NCI-H2107 (cell line): ENCODE measurements around the gene PICALM.
"Not testable (repeated sequence)": the region's sequence is repeated elsewhere in the genome, so short reads cannot be mapped to it uniquely, and the experiment has no call there.

Experiments
- DNase-seq: peaks from one replicate; lab custom pipeline; 2025; lab: John Stamatoyannopoulos, UW

Gene PICALM

DNA sequence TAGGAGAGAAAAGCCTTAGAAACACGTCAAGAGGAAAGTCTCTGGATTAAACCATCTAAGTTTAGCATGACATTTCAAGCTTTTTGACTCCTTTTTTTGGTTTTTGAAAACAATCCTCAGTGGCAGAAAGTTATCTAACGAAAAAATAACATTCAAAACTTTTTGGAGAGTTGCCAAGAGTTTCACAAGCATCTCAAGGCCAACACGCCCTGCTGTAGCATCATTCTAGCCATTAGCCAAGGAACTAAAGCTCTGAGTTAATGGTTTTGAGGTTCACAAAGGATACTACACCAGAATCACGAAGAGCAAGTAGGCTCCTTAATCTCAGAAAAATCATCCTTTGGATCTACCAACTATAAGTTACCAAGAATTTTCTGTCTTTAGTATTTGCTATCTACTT is 94.8 kb downstream of the PICALM start:
- DNase-seq, result no peak

DNA sequence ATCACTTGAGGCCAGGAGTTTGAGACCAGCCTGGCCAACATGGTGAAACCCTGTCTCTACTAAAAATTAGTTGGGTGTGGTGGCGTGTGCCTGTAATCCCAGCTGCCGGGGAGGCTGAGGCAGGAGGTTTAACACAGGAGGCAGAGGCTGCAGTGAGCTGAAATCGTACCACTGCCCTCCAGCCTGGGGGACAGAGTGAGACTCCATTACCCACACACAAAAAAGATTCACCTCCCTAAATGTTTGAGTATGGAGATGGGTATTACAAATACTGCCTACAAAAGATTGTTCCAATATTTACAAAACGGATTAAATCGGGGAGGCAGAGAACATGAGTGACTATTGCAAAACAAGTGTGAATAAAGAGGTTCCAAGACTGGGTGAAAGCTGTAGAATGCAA is 98.3 kb downstream of the PICALM start:
- no peak for DNase-seq

DNA sequence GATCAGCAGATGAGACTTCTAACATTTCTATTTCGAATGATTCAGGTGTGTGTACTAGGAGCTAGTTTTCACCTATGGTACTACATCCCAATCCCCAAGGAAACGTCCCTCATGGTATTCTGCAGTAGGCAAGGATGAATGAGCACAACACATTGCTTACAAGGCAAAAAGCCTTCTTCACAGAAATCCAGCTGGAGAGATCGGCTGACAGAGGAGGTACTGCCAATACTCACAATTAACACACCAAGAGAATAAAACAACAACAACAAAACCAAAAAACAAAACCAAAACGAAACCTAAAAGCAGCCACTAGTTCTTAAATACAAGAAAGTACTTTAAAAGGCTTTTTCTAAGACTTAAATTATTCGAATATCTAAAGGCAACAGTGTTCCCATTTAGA is 101.4 kb downstream of the PICALM start:
- no peak for DNase-seq

DNA sequence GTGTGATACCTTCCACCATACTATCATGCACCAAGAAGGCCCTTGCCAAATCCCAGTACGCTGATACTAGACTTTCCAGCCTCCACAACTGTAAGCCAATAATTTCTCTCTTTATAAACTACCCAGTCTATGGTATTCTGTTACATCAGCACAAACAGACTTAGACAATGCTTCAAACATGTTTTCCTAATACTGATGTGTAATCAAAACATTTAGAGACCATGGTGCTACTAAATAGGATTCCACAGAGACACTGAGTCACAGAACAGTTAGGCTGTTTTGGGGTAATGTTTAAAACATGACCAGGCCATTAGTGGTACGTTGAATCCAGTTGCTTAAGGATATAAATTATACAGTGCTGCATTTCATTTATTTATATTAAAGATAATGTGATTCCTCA is 103.7 kb downstream of the PICALM start:
- DNase-seq, result no peak

DNA sequence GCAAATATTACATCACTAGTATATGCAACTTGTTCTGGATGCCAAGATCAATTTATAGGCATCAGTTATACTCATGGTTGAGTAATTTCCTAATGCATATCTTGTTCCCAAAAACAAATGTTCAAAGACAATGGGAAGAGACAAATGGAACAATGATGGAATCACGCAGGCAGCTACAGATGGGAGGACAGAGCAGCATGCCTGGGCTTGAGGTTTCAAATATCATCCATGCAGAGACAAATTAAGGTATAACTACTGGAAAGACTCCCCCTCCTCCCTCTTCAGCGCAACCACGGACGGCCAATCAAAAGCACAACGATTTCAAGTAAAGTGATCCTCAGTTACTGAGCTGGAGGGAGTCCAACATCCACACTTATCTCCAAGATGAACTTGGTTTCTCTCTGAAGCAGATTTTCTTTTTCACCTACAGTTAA is 106.9 kb downstream of the PICALM start:
- peak; percentile 27 for DNase-seq

DNA sequence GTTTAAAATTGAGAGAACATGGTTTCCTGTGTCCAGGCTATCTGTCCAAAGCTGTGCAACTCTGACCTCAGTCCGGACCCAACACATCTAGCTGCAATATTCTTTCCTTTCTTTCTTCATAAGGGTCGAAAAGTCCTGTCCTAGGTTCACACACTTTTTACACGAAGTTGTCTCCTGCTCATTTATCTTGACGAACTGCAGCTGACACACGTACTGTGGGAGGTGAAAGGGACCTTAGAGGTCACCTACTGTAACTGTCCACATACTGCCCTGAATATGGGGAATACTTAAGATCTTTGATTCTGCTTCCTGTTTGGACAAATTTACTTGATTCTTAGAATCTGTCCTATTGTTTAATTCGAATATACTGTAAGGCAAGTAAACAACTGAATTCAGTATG is 107.8 kb downstream of the PICALM start:
- no peak for DNase-seq

DNA sequence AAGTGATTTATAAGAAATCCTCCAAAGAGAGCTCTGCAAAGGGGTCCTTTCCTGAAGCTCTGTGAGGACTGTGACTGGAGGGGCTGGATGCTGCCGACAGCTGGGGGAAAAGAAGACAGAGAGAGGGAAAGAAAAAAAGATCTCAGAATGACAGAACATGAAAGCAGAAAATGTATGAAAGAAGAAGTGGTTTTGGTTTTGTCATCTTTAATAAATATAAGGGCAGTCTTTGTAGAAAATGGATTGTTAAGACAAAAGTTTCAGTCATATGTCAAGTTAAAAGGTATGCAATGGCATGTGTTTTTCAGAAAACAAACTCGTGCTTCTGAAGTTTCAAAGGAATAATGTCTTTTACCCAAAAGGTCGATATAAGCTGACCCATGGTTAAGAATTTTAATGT is 108.2 kb downstream of the PICALM start:
- no peak for DNase-seq

DNA sequence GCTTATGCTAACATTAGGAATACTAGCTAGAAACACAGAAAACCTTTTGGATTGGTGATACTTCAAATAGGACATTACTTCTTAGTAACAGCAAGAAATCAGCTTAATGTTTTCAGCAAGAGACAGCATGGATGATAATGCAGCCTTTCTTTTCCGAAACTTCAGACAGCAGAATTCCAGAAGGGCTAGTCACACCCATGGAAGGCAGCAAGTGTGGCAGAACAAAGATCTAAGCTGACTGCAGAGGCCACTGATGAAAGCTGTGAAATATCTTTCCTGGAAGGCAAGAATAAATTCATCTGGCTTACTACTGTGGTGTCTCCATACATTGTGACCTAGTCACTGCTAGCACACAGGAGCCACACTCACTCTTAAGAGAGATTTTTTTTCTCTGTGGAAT is 113.4 kb downstream of the PICALM start:
- DNase-seq, result no peak

DNA sequence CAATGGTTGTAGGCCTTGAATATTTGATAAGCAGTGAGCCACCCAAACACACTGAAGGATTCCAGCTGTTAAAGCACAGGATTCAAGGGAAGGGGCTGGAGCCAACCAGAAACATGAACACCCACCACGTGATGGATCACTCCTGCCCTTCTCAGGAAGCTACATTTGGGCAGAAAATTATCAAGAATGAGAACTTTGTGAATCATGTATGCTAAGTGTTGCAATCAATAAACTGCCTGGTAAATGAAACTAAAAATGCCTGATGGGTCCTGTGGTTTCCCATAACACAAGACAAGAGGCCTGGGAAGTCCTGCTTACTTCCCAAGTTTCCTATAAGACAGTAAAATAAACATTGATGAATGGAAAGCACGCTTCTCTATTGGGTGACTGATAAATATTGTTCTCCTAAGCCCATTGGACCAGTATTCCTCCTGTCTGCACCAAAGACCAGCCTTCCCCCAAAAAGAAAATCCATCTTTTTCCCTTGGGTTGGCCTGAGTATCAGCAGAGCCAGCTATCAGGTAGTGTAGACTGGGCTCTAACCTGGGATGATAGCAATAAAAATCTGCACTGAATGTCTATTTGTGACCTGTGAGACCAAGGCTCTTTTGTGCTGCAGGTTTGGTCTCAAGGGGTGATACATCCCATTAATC is 115.3 kb downstream of the PICALM start:
- DNase-seq, result no peak

DNA sequence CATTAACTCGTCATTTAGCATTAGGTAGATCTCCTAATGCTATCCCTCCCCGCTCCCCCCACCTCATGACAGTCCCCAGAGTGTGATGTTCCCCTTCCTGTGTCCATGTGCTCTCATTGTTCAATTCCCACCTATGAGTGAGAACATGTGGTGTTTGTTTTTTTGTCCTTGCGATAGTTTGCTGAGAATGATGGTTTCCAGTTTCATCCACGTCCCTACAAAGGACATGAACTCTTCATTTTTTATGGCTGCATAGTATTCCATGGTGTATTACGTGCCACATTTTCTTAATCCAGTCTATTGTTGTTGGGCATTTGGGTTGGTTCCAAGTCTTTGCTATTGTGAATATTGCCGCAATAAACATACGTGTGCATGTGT is 116.8 kb downstream of the PICALM start:
- DNase-seq, result not testable (repeated sequence)

DNA sequence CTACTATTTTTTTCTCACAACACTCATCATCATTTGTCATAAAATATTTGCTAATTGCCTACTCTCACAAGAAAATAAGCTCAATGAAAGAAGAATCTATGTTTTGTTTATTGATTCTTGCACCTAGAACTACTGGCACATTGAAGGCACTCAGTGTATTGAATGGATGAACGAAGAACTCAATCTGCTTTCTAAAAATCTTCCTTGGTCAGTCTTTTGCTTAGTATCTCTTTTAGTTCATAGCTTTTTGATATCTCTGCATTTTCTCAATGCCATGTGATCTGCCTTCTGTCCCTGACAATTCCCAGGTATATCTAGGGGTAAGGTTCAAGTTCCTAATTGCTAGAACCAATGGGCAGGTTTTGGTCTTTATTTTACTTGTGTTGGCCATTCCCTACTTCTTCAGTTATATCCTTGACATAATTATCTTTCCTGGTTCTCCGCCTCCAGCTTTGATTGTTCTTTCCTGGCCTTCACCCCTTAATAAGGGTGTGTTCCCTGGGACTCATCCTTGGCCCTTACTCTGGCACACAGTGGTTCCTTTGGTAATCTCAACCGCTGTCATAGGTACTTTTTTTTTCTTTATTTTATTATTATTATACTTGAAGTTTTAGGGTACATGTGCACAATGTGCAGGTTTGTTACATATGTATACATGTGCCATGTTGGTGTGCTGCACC is 117.3 kb downstream of the PICALM start:
- DNase-seq, result no peak

DNA sequence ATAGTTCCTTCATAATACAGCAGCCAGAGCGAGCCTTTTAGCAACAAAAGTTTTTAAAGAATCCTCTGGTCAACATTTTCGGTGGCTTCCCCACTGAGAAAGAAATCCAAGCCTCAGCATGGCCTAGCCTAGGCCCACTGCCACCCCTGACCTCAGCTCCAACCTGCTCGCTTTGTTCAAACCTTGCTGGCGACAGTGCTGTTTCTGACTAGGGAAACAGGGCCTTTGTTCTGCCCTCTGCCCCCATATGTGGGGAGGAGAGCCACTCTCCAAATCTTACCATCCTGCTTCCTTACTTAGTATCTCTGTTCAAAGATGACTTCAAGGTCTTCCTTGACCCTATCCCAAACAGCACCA is 117.9 kb downstream of the PICALM start:
- no peak for DNase-seq

DNA sequence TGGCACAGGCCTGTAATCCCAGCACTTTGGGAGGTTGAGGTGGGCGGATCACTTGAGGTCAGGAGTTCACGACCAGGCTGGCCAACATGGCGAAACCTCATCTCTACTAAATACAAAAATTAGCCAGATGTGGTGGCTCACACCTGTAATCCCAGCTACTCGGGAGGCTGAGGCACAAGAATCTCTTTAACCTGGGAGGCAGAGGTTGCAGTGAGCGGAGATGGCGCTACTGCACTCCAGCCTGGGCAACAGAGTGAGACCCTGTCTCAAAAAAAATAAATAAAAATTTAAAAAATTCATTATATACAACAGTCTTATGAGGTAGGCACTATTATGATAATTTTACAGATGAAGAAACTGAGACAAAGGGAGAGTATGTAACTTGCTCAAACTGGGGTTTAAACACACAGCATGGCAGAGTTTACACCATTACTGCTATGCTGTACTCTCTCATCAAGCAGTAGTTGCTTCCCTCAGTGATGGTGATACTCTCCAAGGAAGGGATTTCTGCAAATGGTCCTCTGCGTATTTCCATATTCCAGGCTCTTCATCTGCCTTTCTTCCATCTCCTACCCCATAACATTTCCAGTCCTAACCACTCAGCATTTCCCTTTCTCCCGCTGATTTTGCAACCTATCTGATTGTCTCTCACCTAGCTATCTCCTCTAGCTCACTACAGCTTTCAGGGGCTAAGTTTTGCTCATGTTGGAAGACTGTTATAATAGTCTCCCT is 118.4 kb downstream of the PICALM start:
- no peak for DNase-seq

DNA sequence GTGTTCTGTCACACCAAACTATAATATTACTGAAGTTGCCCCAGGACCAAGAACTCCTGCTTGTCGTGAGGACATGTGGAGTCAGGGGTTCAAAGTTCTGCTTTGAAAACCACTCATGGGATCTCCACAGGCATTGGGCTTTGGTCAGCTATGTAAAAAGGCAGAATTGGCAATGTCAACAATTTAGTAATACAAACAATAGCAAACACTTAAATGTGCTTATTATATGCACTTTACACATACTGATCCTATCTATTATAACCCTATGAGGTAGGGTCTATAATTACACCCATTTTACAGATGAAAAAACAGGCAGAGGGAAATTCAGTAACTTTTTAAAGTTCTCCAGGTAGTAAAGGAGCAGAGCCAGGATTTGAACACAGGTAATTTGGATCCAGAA is 119.1 kb downstream of the PICALM start:
- no peak for DNase-seq

DNA sequence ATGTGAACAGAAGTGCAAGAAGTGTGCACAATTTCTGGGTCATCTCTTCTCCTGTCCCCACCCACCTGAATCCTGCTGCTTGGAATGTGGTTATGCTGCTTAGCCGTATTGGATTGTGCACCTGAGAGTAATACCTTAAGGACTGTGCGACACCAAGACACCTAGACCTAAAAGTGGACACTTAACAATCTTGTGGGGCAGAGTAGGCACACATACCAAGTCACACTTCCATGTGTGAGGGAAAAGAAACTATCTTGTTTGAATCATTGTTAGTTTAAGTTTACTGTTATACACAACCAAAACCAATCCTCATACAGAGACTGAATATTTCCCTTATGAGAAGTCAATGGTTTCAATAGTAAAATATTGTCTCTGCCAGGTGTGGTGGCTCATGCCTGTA is 120.0 kb downstream of the PICALM start:
- DNase-seq, result no peak

DNA sequence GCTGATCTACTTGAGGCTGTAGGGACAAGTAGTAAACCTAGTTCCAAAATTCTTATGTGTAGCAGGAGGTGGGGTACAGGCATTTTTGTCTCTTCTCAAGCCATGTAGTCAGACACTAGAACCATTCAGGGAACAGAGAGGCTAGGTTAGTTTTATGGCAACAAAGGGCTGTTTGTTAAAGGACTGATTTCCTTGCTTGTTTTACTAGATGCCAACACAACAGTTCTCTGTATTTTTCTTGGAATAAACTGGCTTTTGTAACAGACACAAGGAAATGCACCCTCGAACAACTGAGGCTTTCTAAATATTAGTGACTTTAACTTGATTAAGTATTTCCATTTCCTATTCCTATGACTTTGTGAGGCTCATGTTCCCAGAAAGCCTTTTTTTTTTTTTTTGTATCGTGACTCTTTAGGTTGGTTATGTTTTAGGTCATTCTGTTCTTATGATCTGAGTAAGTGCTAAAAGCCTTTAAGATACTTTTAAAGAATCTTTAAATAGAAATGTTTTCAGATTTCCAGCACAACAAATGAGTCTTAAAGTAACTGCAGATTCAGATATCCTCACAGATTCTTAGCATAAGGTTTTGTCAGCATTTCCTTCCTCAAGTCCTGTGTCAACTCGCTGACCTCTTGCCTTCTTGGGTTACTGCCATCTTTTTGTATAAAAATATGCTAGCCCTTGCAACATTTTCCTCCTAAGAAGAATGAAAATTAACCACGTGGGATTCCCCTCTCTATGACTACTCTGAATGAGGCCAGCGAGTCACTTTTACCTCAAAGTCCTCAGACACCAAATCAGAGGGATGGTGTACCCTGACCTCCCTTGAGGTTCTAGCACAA is 121.2 kb downstream of the PICALM start:
- no peak for DNase-seq

DNA sequence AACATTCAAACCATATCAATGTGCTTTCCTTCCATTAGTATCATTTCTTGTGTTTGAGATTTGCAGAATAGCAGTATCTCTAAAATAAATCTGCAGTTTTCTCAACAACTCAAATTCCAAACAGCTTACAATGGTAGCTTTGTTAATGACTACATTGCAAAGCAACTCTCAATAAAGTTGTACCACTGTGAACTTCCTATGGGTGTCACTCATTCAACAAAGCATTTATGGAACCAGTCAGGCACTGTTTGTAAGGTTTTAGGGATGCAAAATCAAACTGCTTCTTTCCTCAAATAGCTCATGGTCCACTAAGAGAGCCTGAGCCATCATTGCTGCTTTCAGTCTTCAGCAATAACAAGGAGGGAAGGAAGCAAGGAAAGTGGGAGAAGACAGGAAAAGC is 122.7 kb downstream of the PICALM start:
- DNase-seq, result no peak

DNA sequence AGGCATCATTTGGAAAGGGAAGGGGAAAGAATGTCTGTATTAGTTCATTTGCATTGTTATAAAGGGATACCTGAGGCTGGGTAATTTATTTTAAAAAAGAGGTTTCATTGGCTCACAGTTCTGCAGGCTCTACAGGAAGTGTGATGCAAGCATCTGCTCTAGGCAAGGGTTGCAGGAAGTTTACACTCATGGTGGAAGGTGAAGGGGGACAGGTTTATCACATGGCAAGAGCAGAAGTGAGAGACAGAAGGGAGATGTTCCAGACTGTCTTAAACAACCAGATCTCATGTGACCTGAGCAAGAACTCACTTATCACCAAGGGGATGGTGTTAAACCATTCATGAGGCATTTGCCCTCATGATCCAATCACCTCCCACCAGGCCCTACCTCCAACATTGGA is 123.1 kb downstream of the PICALM start:
- DNase-seq, result no peak

DNA sequence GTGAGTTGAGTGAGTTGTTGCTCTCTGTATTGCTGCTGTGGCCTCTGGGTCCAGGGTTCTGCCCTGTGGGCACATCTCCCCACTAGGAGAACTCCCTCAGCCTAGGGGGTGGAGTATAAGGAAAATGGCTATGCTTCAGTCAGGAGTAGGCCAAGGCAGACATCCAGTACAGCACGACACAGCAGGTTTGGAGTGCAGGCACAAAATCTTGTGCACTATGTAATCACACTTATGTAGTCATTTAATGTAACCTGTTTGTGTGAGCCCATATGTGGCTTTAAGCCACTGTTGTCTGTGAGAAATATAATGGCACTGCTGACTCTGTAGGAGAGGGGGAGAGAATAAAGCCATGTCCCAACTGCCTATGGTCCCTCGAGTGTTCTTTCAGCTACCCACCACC is 123.6 kb downstream of the PICALM start:
- no peak for DNase-seq

DNA sequence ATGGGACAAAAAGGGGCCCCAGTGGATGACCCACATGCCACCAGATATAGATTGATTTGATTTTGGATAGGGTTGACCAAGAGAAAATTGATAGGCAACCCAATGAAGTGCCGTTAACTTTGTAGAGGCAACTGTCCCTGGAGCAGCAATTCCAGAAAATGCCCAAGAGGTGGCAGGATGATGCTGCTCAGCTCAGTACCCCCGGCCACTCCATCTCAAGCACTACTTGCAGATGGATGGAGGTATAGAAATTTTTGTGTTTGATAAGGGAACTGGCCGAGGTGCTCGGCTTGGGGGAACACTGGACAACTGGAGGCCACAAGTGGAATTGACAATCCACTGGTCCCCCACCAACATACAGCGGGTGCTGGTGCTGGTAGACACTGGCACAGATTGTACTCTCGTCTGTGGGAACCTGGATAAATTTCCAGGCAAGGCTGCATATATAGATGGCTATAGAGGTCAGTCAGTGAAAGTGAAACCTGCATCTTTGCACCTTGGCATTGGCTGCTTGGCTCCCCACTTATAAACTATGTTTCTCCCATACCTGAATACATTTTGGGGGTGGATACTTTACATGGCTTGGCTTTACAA is 127.4 kb downstream of the PICALM start:
- DNase-seq, result peak; percentile 32

DNA sequence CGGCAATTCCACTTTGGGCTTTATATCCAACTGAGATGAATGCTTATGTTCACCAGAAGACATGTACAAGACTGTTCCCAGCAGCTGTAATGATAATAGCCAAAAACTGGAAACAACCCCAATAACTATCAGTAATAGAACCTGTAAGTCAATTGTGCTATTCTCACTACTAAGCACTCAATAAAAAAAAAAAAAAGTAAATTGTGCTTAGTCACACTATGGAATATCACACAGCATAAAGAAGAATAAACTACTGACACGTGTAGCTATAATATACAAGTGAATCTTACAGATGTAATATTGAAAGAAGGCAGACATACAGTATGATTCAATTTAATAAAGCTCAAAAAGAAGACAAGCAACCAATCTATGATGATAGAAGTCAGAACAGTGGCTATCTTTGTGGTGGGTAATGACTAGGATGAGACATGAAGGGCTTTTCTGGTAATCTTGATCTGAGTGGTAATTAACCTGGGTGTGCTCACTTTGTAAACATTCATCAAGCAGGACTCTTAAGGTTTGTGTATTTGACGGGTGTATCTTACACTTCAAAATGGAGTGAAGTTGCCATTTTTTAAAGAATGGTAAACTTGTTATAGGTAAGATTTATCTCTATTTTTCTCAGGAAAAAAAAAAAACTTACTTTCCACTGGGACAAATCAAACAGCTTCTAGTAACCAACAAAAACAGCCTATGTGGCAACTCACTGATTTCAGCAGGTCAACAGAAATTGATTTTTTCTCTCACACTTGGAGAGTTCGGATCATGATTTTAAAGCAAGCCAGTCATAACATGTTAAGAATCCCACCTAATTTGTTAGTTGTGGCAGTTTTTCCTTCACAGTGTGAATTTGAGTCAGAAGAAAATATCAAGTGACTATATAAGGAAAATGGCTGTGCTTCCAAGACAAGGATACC is 129.5 kb downstream of the PICALM start:
- no peak for DNase-seq
